Muscle layer of duodenum (tissue), 2 donors: ENCODE measurements around the gene ARHGDIB.

ENCODE experiments used
- H3K27ac ChIP-seq: one replicate; pipeline ENCODE4 v1.7.0; 2013; ENCODE audit warnings: mild to moderate bottlenecking, low read length
- H3K27me3 ChIP-seq: one replicate; pipeline ENCODE4 v1.7.0; 2013; ENCODE audit warnings: low read depth, mild to moderate bottlenecking, control low read depth, low read length
- H3K36me3 ChIP-seq, 2 donors: one replicate each; pipeline ENCODE4 v1.7.0; 2013; ENCODE audit warnings: low read length in 2 of 2, control low read depth in 1 of 2, mild to moderate bottlenecking in 1 of 2; ENCODE audit not compliant: insufficient read depth in 2 of 2, control insufficient read depth in 1 of 2
- H3K4me1 ChIP-seq, 2 donors: one replicate each; pipeline ENCODE4 v1.7.0; 2013; ENCODE audit warnings: low read length in 2 of 2, mild to moderate bottlenecking in 2 of 2, control low read depth in 1 of 2, moderate library complexity in 1 of 2; ENCODE audit not compliant: insufficient read depth in 2 of 2, control insufficient read depth in 1 of 2
- H3K4me3 ChIP-seq, 2 donors: one replicate each; pipeline ENCODE4 v1.7.0; 2013; ENCODE audit warnings: low read length in 2 of 2, low read depth in 1 of 2, mild to moderate bottlenecking in 1 of 2
- H3K9me3 ChIP-seq, 2 donors: one replicate each; pipeline ENCODE4 v1.7.0; 2013; ENCODE audit warnings: low read length in 2 of 2, control low read depth in 1 of 2, mild to moderate bottlenecking in 1 of 2; ENCODE audit not compliant: control insufficient read depth in 1 of 2
- donor health status: healthy.

Gene ARHGDIB

GRCh38 chr12:14907953-14908352, 53.4 kb downstream of the ARHGDIB start:
- peaks cover 0 to 13% of the 10 kb centered on the region in 2 donors for H3K4me1 ChIP-seq
- no peak overlapping the region for H3K4me3 ChIP-seq
- no peaks in the 10 kb centered on the region for H3K9me3 ChIP-seq

GRCh38 chr12:14906114-14906513, 55.3 kb downstream of the ARHGDIB start:
- Histone ChIP-seq H3K36me3 (no peaks in the 10 kb centered on the region), H3K9me3 (no peaks in the 10 kb centered on the region), H3K4me1 (peaks cover 5 to 15% of the 10 kb centered on the region in 2 donors), H3K27me3 (no peaks in the 10 kb centered on the region), H3K4me3 (no peak overlapping the region), H3K27ac (no peak overlapping the region)

More at GRCh38 chr12:14907953-14908352, 53.4 kb downstream of the ARHGDIB start:
- Histone ChIP-seq H3K27me3 (no peaks in the 10 kb centered on the region), H3K36me3 (no peaks in the 10 kb centered on the region), H3K27ac (no peak overlapping the region)

GRCh38 chr12:14905269-14906004, 56.0 kb downstream of the ARHGDIB start:
- Histone ChIP-seq H3K27ac (no peak overlapping the region), H3K36me3 (no peaks in the 10 kb centered on the region), H3K9me3 (no peaks in the 10 kb centered on the region), H3K4me3 (no peak overlapping the region), H3K27me3 (no peaks in the 10 kb centered on the region), H3K4me1 (peaks cover 5 to 15% of the 10 kb centered on the region in 2 donors)

GRCh38 chr12:14904854-14905253, 56.5 kb downstream of the ARHGDIB start:
- no peak overlapping the region for H3K27ac ChIP-seq
- no peak overlapping the region for H3K4me3 ChIP-seq
- peaks cover 5 to 15% of the 10 kb centered on the region in 2 donors for H3K4me1 ChIP-seq
- no peaks in the 10 kb centered on the region for H3K27me3 ChIP-seq
- H3K36me3 ChIP-seq = no peaks in the 10 kb centered on the region
- H3K9me3 ChIP-seq = no peaks in the 10 kb centered on the region

GRCh38 chr12:14903386-14904098, 57.9 kb downstream of the ARHGDIB start:
- Histone ChIP-seq H3K36me3 (no peaks in the 10 kb centered on the region), H3K4me3 (no peak overlapping the region), H3K9me3 (no peaks in the 10 kb centered on the region), H3K4me1 (peaks cover 5 to 15% of the 10 kb centered on the region in 2 donors), H3K27me3 (no peaks in the 10 kb centered on the region), H3K27ac (no peak overlapping the region)

- H3K27ac ChIP-seq = no peak overlapping the region
These were observed 58.9 kb downstream of the ARHGDIB start for GRCh38 chr12:14902465-14902864.

GRCh38 chr12:14901228-14901562, 60.2 kb downstream of the ARHGDIB start:
- Histone ChIP-seq H3K27ac (no peak overlapping the region), H3K36me3 (no peaks in the 10 kb centered on the region), H3K4me1 (peaks cover 5 to 19% of the 10 kb centered on the region in 2 donors), H3K4me3 (no peak overlapping the region), H3K9me3 (no peaks in the 10 kb centered on the region), H3K27me3 (no peaks in the 10 kb centered on the region)

More at GRCh38 chr12:14902465-14902864, 58.9 kb downstream of the ARHGDIB start:
- no peaks in the 10 kb centered on the region for H3K27me3 ChIP-seq
- no peaks in the 10 kb centered on the region for H3K36me3 ChIP-seq
- H3K9me3 ChIP-seq = no peaks in the 10 kb centered on the region
- H3K4me3 ChIP-seq = no peak overlapping the region
- H3K4me1 ChIP-seq = peaks cover 5 to 15% of the 10 kb centered on the region in 2 donors

GRCh38 chr12:14900521-14901227, 60.7 kb downstream of the ARHGDIB start:
- no peaks in the 10 kb centered on the region for H3K27me3 ChIP-seq
- H3K27ac ChIP-seq = no peak overlapping the region
- H3K4me1 ChIP-seq = peaks cover 5 to 19% of the 10 kb centered on the region in 2 donors
- H3K36me3 ChIP-seq = no peaks in the 10 kb centered on the region
- no peaks in the 10 kb centered on the region for H3K9me3 ChIP-seq
- no peak overlapping the region for H3K4me3 ChIP-seq

- Histone ChIP-seq H3K27me3 (no peaks in the 10 kb centered on the region), H3K4me3 (no peak overlapping the region), H3K4me1 (peaks cover 0 to 9% of the 10 kb centered on the region in 2 donors), H3K9me3 (no peaks in the 10 kb centered on the region), H3K27ac (no peak overlapping the region), H3K36me3 (no peaks in the 10 kb centered on the region)
These were observed 64.8 kb downstream of the ARHGDIB start for GRCh38 chr12:14896521-14897169.

GRCh38 chr12:14893506-14894250, 67.7 kb downstream of the ARHGDIB start:
- no peak overlapping the region for H3K4me3 ChIP-seq
- H3K36me3 ChIP-seq = no peaks in the 10 kb centered on the region
- no peaks in the 10 kb centered on the region for H3K9me3 ChIP-seq
- peaks cover 0 to 9% of the 10 kb centered on the region in 2 donors for H3K4me1 ChIP-seq
- H3K27ac ChIP-seq = peak overlapping the region; percentile 73
- no peaks in the 10 kb centered on the region for H3K27me3 ChIP-seq
